PFSK-1 (cell line): ENCODE data around the gene KLHDC4.

Experiments used
- FOXP2 ChIP-seq: optimal IDR thresholded peaks from 2 replicates; pipeline ENCODE3; 2011; ENCODE audit warnings: borderline replicate concordance, control low read depth, inconsistent platforms; ENCODE audit not compliant: insufficient read depth; ENCODE audit errors: extremely low read length, extremely low read depth
- POLR2AphosphoS5 ChIP-seq: IDR thresholded peaks from 2 replicates; pipeline ENCODE4 v1.6.1; 2012; ENCODE audit warnings: low read depth, mild to moderate bottlenecking, control low read depth, low read length, moderate library complexity
- SIN3A ChIP-seq: IDR thresholded peaks from 2 replicates; pipeline ENCODE4 v1.6.1; 2012; ENCODE audit warnings: mild to moderate bottlenecking, low read length, moderate library complexity, borderline replicate concordance; ENCODE audit not compliant: insufficient read depth
- TAF1 ChIP-seq: IDR thresholded peaks from 2 replicates; pipeline ENCODE4 v1.6.1; 2012; ENCODE audit warnings: low read length, control low read depth, borderline replicate concordance; ENCODE audit not compliant: insufficient read depth
- TF ChIP-seq, protein P1 (sequence below), 2 experiments: IDR thresholded peaks; 2 replicates each; pipeline versions ENCODE4 v1.6.1 to v1.8.0; 2011 to 2012; ENCODE audit warnings: low read depth in 2 of 2, low read length in 2 of 2, control low read depth in 1 of 2, inconsistent platforms in 1 of 2, mild to moderate bottlenecking in 1 of 2, moderate library complexity in 1 of 2; ENCODE audit not compliant: insufficient read depth in 1 of 2

KLHDC4 gene

DNA sequence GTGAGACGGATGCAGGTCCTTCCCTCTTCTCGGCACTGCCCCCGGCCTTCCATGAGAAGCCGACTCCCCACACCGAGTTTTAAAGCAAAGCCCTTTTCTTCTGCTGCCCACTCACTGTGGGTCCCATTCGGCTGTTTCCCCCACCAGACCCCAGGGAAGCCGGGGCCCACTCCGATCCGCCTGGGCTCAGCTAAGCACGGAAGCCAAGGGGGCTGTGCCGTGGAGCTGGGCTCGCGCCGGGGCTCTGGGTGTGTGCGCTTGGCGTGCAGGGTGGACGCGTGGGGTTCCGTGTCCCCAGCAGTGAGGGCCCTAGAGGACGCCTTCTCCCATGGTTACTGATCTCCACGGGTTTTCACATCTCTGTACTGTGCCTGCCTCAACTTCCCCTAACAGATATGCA, 68.5 kb downstream of the KLHDC4 start:
- TF ChIP-seq FOXP2: no peak
- TF ChIP-seq TAF1: no peak
- TF ChIP-seq POLR2AphosphoS5: no peak
- no peak for TF ChIP-seq SIN3A
- TF ChIP-seq, protein P1, sequence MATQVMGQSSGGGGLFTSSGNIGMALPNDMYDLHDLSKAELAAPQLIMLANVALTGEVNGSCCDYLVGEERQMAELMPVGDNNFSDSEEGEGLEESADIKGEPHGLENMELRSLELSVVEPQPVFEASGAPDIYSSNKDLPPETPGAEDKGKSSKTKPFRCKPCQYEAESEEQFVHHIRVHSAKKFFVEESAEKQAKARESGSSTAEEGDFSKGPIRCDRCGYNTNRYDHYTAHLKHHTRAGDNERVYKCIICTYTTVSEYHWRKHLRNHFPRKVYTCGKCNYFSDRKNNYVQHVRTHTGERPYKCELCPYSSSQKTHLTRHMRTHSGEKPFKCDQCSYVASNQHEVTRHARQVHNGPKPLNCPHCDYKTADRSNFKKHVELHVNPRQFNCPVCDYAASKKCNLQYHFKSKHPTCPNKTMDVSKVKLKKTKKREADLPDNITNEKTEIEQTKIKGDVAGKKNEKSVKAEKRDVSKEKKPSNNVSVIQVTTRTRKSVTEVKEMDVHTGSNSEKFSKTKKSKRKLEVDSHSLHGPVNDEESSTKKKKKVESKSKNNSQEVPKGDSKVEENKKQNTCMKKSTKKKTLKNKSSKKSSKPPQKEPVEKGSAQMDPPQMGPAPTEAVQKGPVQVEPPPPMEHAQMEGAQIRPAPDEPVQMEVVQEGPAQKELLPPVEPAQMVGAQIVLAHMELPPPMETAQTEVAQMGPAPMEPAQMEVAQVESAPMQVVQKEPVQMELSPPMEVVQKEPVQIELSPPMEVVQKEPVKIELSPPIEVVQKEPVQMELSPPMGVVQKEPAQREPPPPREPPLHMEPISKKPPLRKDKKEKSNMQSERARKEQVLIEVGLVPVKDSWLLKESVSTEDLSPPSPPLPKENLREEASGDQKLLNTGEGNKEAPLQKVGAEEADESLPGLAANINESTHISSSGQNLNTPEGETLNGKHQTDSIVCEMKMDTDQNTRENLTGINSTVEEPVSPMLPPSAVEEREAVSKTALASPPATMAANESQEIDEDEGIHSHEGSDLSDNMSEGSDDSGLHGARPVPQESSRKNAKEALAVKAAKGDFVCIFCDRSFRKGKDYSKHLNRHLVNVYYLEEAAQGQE (IDR thresholded peaks at IDR 0.05; ENCODE audit: insufficient read depth in 1 of 2, low read depth in 2 of 2, low read length in 2 of 2): no peak

DNA sequence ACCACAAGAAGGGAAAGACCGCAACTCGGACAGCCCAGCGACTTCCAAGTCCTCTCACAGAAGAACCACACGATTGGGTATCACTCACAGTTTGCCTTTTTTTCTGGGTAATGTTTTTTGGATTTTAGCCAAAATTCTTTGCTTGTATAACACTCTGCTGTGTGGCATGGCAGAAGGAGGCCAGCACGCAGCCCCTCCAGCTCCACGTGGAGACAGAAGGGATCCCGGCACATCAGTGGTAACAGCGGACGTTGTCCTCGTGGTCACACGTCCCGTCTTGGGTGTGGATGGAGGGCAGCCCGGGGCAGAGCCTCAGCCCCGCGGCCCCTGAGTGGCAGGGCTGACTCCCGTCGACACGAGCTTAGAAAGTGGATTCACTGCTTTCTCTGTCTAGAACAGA, 69.1 kb downstream of the KLHDC4 start:
- TF ChIP-seq, protein P1 (IDR thresholded peaks at IDR 0.05; ENCODE audit: insufficient read depth in 1 of 2, low read depth in 2 of 2, low read length in 2 of 2): no peak
- TF ChIP-seq FOXP2: no peak
- TF ChIP-seq TAF1: no peak
- TF ChIP-seq SIN3A: no peak
- TF ChIP-seq POLR2AphosphoS5: no peak

DNA sequence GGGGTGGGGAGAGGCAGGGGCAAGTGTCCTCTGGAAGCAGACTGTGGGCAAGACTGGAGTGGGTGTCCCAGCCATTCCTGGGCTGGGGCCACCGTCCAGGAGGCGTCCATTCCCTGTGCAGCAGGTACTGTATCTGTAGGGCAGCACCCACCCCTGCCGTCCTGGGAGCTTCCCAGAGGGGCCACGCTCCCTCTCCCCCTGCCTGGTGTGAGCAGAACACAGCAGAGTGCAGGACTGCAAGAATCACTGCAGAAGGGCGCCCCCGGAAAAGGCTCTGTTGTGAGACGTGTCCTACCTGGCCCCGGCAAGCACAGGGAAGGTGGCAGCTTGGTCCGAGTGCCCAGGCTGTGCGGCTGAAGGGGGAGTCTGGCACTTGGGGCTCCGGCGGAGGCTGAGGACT, 70.3 kb downstream of the KLHDC4 start:
- no peak for TF ChIP-seq TAF1
- TF ChIP-seq, protein P1 (IDR thresholded peaks at IDR 0.05; ENCODE audit: insufficient read depth in 1 of 2, low read depth in 2 of 2, low read length in 2 of 2): no peak
- TF ChIP-seq POLR2AphosphoS5: no peak
- TF ChIP-seq SIN3A: no peak
- TF ChIP-seq FOXP2: no peak

DNA sequence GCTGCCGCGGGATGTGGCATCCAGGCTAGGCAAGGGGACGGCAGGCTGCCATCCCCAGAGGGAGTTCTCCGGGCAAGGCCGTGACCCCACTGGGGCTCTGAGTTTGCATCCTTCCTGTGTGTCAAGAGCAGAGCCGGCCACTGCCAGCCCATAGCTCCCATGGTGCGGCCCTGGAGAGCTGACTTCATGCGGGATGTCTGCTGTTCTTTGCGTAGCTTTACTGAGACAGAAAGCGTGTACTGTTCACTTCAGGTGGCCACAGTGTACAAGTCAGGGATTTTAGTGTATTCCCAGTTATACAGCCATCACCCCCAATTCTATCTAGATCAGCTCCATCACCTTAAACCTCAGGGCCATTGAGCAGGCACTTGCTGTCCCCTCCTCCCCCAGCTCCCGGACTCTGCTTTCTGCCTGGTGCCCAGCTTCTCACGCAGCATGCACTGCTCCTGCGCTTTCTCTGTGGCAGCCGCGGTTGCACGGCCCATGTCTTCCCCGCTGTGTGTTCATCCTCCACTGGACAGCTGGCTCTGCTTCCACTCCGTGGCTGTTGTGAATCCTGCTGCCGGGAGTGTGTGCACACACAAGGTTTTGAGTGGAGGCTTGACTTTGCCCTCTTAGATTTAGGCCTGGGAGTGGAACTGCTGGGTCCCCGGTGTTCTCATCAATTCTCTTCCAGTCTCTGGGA, 71.2 kb downstream of the KLHDC4 start:
- TF ChIP-seq SIN3A (no peak), POLR2AphosphoS5 (no peak), TAF1 (no peak), FOXP2 (no peak)
- TF ChIP-seq, protein P1 (IDR thresholded peaks at IDR 0.05; ENCODE audit: insufficient read depth in 1 of 2, low read depth in 2 of 2, low read length in 2 of 2): no peak

DNA sequence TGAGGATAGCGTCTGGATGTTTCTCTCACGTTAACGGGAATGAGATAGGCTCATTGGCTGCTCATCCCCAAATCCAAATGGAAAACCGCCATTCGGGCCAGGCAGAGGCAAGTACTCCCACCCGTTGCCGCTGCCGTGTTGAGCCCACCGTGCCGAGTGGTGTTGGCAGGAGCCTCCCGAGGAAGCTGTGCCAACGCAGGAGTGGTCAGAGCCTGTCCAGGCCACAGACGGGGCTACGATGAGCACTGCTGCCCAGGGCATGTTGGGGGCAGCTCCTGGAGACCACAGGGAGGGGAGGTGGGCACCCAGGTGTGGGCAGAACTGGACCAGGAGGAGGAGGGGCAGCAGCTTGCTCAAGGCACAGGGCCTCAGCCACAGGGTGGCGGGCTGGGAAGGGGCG, 72.0 kb downstream of the KLHDC4 start:
- no peak for TF ChIP-seq SIN3A
- no peak for TF ChIP-seq POLR2AphosphoS5
- TF ChIP-seq FOXP2: no peak
- TF ChIP-seq, protein P1 (IDR thresholded peaks at IDR 0.05; ENCODE audit: insufficient read depth in 1 of 2, low read depth in 2 of 2, low read length in 2 of 2): no peak
- TF ChIP-seq TAF1: no peak
